Neural crest cell (in vitro differentiated cells): ENCODE data around the gene FSTL1. TPM values are rescaled to one million over a fixed set of nuclear protein-coding genes. Genes with fewer than 3 reads are reported as not detected.
A peak's percentile ranks its signal among the peaks of the same experiment; 100 is the strongest.

Experiments
- DNase-seq: peaks from one replicate; pipeline ENCODE4 v3.0.0; 2021; ENCODE audit warnings: low read depth, mixed read lengths, low spot score
- H3K27ac Mint-ChIP-seq: one replicate; pipeline ENCODE4 v1.8.0; 2021; ENCODE audit warnings: mild to moderate bottlenecking, mixed read lengths; ENCODE audit not compliant: unreplicated experiment
- H3K27me3 Mint-ChIP-seq: 2 replicates; pipeline ENCODE4 v1.8.0; 2021; ENCODE audit warnings: low read depth, mild to moderate bottlenecking, mixed read lengths
- H3K36me3 Mint-ChIP-seq: 2 replicates; pipeline ENCODE4 v1.8.0; 2021; ENCODE audit warnings: low read depth, mild to moderate bottlenecking, mixed read lengths
- H3K4me1 Mint-ChIP-seq: 2 replicates; pipeline ENCODE4 v1.8.0; 2021; ENCODE audit warnings: mixed read lengths
- H3K4me3 Mint-ChIP-seq: one replicate; pipeline ENCODE4 v1.8.0; 2021; ENCODE audit warnings: mild to moderate bottlenecking, mixed read lengths
- H3K9me3 Mint-ChIP-seq: 2 replicates; pipeline ENCODE4 v1.8.0; 2021; ENCODE audit warnings: mixed read lengths
- total RNA-seq: library from RNA; stranded (reverse); gene quantifications from 2 replicates; pipeline ENCODE4 v1.2.1, GENCODE V29; 2021
- TF ChIP-seq, protein P1 (sequence below): fragments of 200-600 bp; sonication (generic); conservative IDR thresholded peaks from 2 replicates; pipeline ENCODE4 v1.5.0; 2021; ENCODE audit warnings: antibody characterized with exemption, mild to moderate bottlenecking

The FSTL1 gene
- total RNA-seq, 1 donor from 2014 or later: 199 TPM

DNA sequence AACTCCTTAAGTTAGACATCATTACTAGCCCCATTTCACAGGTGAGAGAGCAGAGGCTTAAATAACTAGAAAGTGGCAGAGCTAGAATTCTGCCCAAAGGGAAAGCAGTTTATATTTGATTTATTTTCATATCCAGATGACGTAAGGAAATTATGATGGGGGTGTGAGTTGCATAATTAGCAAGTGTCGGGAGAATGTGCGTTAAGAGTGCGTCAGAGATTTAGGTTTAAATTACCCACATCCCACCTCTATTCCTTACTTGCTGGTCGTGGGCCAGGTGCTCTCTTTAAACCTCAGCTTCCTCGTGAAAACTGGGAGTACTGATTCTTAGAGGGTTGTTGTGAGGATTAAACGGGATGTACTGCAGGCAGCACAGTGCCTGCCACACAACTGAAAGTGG is 32.3 kb downstream of the FSTL1 start:
- Mint-ChIP-seq H3K27ac (no peak overlapping the region), H3K4me3 (no peak overlapping the region), H3K36me3 (peaks cover 7% of the 10 kb centered on the region), H3K27me3 (no peaks in the 10 kb centered on the region), H3K9me3 (no peaks in the 10 kb centered on the region), H3K4me1 (peaks cover 58% of the 10 kb centered on the region)
- TF ChIP-seq, protein P1, sequence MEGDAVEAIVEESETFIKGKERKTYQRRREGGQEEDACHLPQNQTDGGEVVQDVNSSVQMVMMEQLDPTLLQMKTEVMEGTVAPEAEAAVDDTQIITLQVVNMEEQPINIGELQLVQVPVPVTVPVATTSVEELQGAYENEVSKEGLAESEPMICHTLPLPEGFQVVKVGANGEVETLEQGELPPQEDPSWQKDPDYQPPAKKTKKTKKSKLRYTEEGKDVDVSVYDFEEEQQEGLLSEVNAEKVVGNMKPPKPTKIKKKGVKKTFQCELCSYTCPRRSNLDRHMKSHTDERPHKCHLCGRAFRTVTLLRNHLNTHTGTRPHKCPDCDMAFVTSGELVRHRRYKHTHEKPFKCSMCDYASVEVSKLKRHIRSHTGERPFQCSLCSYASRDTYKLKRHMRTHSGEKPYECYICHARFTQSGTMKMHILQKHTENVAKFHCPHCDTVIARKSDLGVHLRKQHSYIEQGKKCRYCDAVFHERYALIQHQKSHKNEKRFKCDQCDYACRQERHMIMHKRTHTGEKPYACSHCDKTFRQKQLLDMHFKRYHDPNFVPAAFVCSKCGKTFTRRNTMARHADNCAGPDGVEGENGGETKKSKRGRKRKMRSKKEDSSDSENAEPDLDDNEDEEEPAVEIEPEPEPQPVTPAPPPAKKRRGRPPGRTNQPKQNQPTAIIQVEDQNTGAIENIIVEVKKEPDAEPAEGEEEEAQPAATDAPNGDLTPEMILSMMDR: no peak
- no peak for DNase-seq

DNA sequence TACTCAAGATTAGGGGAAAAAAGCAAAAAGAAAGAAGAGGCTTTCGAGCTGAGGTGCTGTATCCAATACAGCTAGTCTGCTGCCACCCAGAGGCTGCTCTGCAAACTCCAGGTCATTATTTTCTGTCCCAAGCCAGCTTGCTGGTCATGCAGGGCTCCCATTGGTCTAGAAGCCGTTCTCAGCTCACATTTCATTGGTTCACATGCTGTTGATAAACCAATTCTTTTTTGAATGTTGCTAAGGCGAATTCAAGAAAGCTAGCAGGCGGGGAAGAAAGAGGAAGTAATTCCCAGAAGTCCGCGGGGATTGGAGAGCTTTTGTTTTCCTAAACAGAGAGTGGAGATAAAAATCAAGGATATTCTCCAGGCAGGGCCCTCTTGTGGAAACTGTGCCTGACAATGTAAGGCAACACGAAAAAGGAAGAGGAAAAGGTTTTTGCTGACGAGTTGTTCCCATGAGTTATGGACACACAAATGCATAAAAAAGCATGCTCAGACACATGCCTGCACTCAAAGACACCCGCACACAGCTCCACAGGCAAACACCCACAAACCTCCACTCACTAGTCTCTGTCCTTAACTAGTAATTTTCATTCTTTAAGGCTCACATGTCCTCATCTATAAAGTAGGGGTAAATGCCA is 33.4 kb downstream of the FSTL1 start:
- H3K4me3 Mint-ChIP-seq: peak overlapping the region; percentile 62
- DNase-seq: peak; percentile 86
- no peaks in the 10 kb centered on the region for H3K9me3 Mint-ChIP-seq
- peak overlapping the region; percentile 96 for H3K27ac Mint-ChIP-seq
- peaks cover 11% of the 10 kb centered on the region for H3K36me3 Mint-ChIP-seq
- peaks cover 58% of the 10 kb centered on the region for H3K4me1 Mint-ChIP-seq
- TF ChIP-seq, protein P1: peak; percentile 96
- no peaks in the 10 kb centered on the region for H3K27me3 Mint-ChIP-seq

DNA sequence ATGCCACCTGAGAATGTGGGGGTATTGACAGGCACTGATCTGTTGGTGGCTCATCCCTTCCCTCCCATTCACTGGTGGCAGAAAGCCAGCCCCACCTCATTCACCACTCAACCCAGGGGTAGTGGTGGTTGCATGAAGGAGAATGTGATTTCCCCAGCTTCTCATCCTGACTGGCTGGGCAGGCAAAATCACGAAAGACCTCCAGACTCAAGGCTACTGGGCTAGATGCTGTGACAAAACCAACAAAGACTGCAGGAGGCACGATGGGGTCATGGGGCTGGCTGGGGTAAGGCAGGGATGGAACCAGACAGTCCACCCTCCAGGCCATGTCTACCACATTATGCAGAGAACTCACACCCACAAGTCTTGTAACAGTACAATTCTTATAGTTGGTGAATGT is 33.9 kb downstream of the FSTL1 start:
- Mint-ChIP-seq H3K27ac (peak overlapping the region; percentile 96), H3K4me1 (peaks cover 55% of the 10 kb centered on the region), H3K27me3 (no peaks in the 10 kb centered on the region), H3K9me3 (no peaks in the 10 kb centered on the region), H3K36me3 (peaks cover 11% of the 10 kb centered on the region), H3K4me3 (peak overlapping the region; percentile 62)
- TF ChIP-seq, protein P1: no peak
- no peak for DNase-seq

DNA sequence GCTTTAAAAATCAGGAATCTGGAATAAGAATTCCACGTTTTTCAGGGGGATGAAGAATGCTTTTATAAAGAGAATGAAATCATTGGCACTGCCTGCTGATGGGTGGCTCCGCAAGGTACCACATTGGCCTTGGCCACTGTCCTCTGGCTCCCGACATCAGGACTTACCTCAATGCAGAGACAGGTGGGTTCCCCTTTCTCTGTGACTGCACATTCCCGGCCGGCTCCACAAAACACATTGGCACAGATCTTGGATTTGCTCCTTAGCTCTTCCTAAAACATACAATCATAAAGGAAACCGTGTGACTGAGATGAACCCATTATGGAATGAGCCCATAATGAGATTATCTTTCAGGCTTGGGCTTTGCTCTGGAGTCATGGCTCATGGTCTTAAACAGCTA is 35.0 kb downstream of the FSTL1 start:
- Mint-ChIP-seq H3K36me3 (peaks cover 12% of the 10 kb centered on the region), H3K9me3 (no peaks in the 10 kb centered on the region)

DNA sequence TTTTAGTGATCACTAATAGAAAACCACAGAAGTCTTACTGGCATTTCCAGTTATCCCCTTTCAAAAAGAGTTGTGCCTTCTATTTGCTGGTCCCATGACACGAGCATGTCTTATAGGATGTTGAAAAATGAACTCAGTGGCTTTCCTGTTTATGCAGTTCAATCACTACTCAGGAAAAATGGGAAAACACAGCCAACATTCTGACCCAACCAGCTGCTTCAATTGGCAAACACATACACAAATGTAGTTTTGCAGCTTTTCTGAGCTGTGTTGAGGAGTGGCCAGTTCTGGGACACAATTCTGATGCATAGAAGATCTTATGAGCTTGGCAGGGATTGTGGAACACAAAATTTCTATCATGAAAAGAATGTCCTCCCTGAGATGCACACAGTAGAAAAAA is 40.3 kb downstream of the FSTL1 start:
- peaks cover 26% of the 10 kb centered on the region for H3K36me3 Mint-ChIP-seq
- no peaks in the 10 kb centered on the region for H3K9me3 Mint-ChIP-seq
- DNase-seq: no peak
- H3K4me1 Mint-ChIP-seq: peaks cover 3% of the 10 kb centered on the region
- H3K4me3 Mint-ChIP-seq: no peak overlapping the region
- H3K27ac Mint-ChIP-seq: no peak overlapping the region
- H3K27me3 Mint-ChIP-seq: no peaks in the 10 kb centered on the region
- TF ChIP-seq, protein P1: no peak

More for the DNA sequence above, 35.0 kb downstream of the FSTL1 start:
- Mint-ChIP-seq H3K4me3 (no peak overlapping the region), H3K4me1 (peaks cover 44% of the 10 kb centered on the region), H3K27ac (peak overlapping the region; percentile 9), H3K27me3 (no peaks in the 10 kb centered on the region)
- TF ChIP-seq, protein P1: no peak
- no peak for DNase-seq
